Ovary (tissue), 3 donors: ENCODE results near the gene PJA1.

Experiments used
- CTCF ChIP-seq, 3 donors: fragments of 450-650 bp in 2 of 3; fragments of 200-600 bp in 1 of 3; IDR thresholded peaks; one replicate each; pipeline versions ENCODE4 v1.5.1 to v1.8.0; 2016 to 2022; ENCODE audit warnings: antibody characterized with exemption in 3 of 3, mild to moderate bottlenecking in 1 of 3
- POLR2A ChIP-seq: fragments of 450-650 bp; IDR thresholded peaks from one replicate; pipeline ENCODE4 v1.6.1; 2017; ENCODE audit warnings: antibody characterized with exemption, mild to moderate bottlenecking, moderate library complexity
- donor health status: DM: no; HTN: no; CAD: no.

- no peak for TF ChIP-seq CTCF (IDR thresholded peaks at IDR 0.05)
- TF ChIP-seq POLR2A, result no peak
Observed at GRCh38 chrX:69178592-69178991, 13.3 kb upstream of the PJA1 start.
